ENCODE data around the gene FBXL4.

Gene FBXL4

DNA sequence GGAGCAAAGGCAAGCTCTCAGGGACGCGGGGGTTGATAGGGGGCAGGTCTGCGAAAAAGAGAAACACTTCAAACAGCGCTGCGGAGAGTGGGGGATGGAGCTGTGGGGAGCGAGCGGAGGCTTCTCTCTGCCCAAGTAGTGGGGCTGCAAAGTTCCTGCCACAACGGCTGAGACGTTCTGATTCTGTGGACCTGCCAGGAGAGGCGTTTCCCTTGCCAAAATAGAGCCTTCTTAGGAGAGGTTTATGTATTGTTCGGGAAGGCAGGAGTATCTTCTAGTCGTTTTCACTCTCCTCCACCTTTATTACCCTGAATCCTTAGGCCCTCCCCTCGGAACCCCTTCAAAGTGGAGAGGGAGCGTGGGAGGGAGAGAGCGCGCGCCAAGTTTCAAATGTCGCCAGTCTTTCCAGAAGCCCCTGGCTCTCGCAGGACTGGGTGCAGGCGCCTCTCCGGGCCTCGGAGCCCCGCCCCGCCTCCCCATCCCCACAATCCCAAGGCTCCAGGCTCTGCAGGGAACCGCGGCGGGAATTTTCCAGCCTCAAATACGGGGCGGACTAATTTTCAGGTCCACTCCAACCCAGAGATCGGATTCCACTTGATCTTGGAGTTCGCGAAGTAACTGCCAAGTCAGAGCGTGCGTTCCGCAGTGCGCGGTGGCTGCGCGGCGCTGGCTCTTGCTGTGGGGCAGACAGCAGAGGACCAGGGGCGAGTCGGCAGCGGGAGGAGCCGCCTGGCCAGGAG lies 123.4 kb downstream of the FBXL4 start:
- DNase-seq, result no peak

DNA sequence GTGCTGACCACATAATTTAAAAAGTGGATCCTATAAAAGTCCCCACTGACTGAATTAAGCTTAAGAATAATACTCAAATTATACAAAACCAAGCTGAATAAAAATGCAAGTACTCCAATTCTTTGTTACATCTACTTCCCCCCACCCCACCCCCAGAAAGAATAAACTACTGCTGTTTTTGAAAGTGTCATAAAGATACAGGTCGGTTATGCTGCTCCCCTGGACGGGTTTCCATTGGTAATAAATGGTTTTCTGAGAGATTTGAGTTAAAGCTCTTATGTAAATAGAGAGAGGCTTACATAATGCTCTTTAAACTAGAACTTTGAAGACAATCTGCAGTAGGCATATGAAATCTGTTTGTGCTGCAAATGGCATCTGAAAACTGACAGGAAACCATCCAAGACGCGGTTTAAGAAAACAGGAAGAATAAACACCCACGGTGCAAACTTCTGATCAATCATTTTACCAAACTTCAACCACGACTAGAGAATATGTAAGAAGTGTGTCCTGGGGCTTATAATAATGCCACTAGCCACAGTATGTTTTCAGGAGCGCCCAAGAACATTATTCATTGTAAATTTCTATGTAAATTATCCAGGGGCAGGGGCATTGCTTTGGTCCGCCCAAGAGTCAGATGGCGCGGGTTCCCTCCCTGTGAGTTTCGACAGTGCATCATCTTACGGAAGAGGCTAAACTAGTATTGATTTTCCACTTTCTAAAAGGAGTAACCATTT lies 124.2 kb downstream of the FBXL4 start:
- DNase-seq, result no peak

DNA sequence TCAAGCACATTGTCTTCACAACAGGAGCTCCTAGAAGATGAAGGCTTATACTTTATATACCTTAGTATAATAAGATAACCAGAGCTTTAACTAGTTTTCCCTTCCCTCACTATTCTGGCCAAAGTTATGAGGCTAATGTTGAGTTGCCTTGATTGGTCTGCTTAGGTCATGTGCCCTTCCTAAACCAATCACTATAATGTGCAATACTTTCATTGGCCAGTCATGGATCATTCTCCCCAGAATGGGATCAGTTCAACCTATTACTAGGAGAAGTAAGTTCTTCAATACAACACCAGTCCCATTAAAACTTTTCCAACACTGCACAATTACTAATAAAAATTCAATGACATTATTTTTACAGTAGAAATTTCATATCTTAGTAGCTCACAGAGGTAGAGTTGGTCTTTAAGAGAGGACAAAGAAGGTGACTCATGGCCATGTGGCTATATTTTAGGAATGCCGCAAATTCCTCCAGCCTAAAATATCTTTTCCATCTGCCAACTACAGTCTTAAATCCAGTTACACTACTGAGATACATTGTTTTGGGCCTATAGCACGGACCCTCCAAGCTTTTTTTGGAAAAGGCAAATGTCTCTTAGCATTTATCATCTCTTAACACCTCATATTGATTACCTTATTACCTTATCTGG lies 125.9 kb downstream of the FBXL4 start:
- no peak for DNase-seq

All from CD4-positive, alpha-beta T cell treated with Interleukin-15 for 1 hour (primary cell).